ENCODE measurements around the gene TSR3. TPM values are rescaled to one million over a fixed set of nuclear protein-coding genes. Genes with fewer than 3 reads are reported as not detected.

Gene TSR3
- total and polyA plus RNA-seq, 2 of the 13 experiments (the other 11 are each of a cell fraction or from before 2014, with no cell fraction given), result 24.2 to 51.0 TPM

- TF ChIP-seq PATZ1 (CRISPR knock-in tag; IDR thresholded peaks at IDR 0.05), result no peak
- TF ChIP-seq CREM (IDR thresholded peaks at IDR 0.05), result no peak
- TF ChIP-seq CREM (CRISPR knock-in tag; IDR thresholded peaks at IDR 0.05), result no peak
- TF ChIP-seq, protein P1, sequence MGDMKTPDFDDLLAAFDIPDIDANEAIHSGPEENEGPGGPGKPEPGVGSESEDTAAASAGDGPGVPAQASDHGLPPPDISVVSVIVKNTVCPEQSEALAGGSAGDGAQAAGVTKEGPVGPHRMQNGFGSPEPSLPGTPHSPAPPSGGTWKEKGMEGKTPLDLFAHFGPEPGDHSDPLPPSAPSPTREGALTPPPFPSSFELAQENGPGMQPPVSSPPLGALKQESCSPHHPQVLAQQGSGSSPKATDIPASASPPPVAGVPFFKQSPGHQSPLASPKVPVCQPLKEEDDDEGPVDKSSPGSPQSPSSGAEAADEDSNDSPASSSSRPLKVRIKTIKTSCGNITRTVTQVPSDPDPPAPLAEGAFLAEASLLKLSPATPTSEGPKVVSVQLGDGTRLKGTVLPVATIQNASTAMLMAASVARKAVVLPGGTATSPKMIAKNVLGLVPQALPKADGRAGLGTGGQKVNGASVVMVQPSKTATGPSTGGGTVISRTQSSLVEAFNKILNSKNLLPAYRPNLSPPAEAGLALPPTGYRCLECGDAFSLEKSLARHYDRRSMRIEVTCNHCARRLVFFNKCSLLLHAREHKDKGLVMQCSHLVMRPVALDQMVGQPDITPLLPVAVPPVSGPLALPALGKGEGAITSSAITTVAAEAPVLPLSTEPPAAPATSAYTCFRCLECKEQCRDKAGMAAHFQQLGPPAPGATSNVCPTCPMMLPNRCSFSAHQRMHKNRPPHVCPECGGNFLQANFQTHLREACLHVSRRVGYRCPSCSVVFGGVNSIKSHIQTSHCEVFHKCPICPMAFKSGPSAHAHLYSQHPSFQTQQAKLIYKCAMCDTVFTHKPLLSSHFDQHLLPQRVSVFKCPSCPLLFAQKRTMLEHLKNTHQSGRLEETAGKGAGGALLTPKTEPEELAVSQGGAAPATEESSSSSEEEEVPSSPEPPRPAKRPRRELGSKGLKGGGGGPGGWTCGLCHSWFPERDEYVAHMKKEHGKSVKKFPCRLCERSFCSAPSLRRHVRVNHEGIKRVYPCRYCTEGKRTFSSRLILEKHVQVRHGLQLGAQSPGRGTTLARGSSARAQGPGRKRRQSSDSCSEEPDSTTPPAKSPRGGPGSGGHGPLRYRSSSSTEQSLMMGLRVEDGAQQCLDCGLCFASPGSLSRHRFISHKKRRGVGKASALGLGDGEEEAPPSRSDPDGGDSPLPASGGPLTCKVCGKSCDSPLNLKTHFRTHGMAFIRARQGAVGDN (CRISPR knock-in tag; IDR thresholded peaks at IDR 0.05), result peak; percentile 3; the same call in 1 of the 2 replicates
Measured at GRCh38 chr16:1377406-1378010, 25.8 kb upstream of the TSR3 start (continued).

- CTCF ChIA-PET (ENCODE audit: low intra/inter-chr PET ratio, low total read pairs), result no interaction called here
- Histone ChIP-seq H2AFZ (ENCODE audit: low read length) (no peak overlapping the region), H3K9me3 (ENCODE audit: low read length) (no peaks in the 10 kb centered on the region), H3K27ac (ENCODE audit: extremely low read length, insufficient read depth, low read length) (no peak overlapping the region), H4K20me1 (ENCODE audit: insufficient read depth, low read length) (peaks cover 11% of the 10 kb centered on the region), H3K9ac (ENCODE audit: insufficient read depth, low read depth, low read length) (no peak overlapping the region), H3K4me2 (ENCODE audit: low read depth, low read length) (no peak overlapping the region), H3K36me3 (replicated peaks in 1 of 2; ENCODE audit: control insufficient read depth in 1 of 2, insufficient read depth in 2 of 2, low read length in 2 of 2) (peaks cover 5 to 10% of the 10 kb centered on the region in 2 experiments; a peak in 2 of 5 replicates), H3K27me3 (ENCODE audit: control insufficient read depth in 1 of 2, insufficient read depth in 2 of 2, low read length in 2 of 2) (no peaks in the 10 kb centered on the region), H3K79me2 (ENCODE audit: insufficient read depth, low read length) (peaks cover 16% of the 10 kb centered on the region), H3K4me1 (ENCODE audit: insufficient read depth, low read length) (peaks cover 26% of the 10 kb centered on the region), H3K4me3 (replicated peaks in 1 of 3; ENCODE audit: insufficient read depth in 1 of 3, low read depth in 2 of 3, low read length in 3 of 3) (no peak overlapping the region)
- ATAC-seq, result no peak
- no peak for DNase-seq (ENCODE audit: low spot score)
- POLR2A ChIA-PET, result no interaction called here
- BruUV-seq (replicated peaks), result no TSS peak
- WGBS (ENCODE audit: low lambda C conversion rate), result 95% methylated on average over 10 of the region's 19 CpGs
- intact Hi-C loops (cut with micrococcal nuclease; ENCODE audit: unreplicated experiment) (no loop called here), in situ Hi-C loops (cut with HindIII; ENCODE audit: extremely low pct_ligation_motif_present, low pct_unique_long_range_greater_than_20kb) (no loop called here)
- TF ChIP-seq, protein P2, sequence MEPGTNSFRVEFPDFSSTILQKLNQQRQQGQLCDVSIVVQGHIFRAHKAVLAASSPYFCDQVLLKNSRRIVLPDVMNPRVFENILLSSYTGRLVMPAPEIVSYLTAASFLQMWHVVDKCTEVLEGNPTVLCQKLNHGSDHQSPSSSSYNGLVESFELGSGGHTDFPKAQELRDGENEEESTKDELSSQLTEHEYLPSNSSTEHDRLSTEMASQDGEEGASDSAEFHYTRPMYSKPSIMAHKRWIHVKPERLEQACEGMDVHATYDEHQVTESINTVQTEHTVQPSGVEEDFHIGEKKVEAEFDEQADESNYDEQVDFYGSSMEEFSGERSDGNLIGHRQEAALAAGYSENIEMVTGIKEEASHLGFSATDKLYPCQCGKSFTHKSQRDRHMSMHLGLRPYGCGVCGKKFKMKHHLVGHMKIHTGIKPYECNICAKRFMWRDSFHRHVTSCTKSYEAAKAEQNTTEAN (CRISPR knock-in tag; conservative IDR thresholded peaks at IDR 0.05), result no peak
- TF ChIP-seq ZNF263 (CRISPR knock-in tag; IDR thresholded peaks at IDR 0.05), result peak; percentile 95
- FAIRE-seq, result no peak
Measured at GRCh38 chr16:1375741-1376410, 24.2 kb upstream of the TSR3 start.
